Stimulated activated naive CD8-positive, alpha-beta T cell treated with anti-CD3 and anti-CD28 coated beads, Interleukin-15, Interleukin-2, amounts not matched to agents 100 U/mL and 50 U/mL, for 24 hours (primary cell): ENCODE results near the gene MMS19.
A peak's percentile ranks its signal among the peaks of the same experiment; 100 is the strongest.
"Not testable (repeated sequence)": the region's sequence is repeated elsewhere in the genome, so short reads cannot be mapped to it uniquely, and the experiment has no call there.

Experiments used
- ATAC-seq: fragments of 150-1000 bp; cut with Tn5 transposase; one replicate; pipeline ENCODE4 v1.10.0; 2021
- DNase-seq: peaks from one replicate; pipeline ENCODE4 v3.0.0; 2021

MMS19 gene

DNA sequence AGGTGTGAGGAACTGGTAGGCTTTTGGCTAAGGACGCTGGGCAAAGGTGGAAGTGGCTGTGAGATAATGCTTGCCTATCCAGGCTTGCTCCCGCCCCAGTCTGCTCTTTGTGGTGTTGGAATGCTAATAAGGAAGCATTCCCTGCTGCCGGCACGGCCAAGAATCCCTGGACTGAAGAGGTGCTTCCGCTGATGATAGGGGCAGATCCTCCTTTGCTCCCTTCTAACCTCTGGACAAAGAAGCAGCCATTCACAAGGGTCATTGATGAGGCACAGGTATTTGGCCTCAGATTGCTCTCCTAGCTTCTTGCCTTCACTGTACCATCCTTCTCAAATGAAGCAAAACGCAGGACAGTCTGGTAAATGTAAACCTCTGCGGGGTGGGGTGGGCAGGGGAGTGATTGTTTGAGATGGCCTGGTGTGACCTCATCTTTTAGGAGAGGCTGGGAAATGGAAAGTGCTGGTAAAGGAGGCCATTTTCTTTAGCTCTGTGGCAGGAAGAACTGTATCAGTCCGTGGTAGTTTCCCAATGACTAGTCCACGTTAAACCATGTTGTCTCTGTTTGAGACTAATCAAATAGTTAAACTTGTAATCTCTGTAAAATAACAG, 70.5 kb downstream of the MMS19 start:
- DNase-seq: peak; percentile 46
- ATAC-seq: peak; percentile 51

DNA sequence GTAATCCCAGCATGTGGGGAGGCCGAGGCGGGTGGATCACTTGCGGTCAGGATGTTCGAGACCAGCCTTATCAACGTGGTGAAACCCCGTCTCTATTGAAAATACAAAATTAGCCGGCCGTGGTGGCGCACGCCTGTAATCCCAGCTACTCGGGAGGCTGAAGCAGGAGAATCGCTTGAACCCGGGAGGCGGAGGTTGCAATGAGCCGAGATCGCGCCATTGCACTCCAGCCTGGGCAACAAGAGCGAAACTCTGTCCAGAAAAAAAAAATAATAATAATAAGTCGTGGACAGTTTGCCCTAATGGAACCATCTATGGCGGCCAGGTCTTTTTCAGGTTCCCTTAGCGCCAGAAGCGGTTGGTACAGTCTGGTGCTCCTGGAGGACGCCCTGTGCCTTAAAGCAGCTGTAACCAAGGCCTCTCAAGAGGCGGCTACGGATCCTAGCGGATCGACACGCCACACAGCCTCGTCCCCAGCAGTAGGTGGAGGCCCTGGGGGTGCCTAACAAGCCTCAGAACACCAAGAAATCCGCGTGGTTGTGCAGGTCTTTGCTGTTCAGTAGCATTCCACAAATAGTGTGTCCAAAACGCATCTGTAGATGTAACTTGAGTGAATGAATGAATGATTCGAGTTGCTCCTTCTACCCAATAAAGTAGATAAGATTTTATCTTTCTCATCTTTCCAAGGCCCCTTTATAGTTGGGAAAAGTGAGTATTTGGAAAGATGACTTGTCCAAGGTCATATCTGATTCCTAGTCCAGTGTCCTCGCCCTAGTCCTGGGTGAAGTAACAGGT, 71.2 kb downstream of the MMS19 start:
- ATAC-seq: no peak

DNA sequence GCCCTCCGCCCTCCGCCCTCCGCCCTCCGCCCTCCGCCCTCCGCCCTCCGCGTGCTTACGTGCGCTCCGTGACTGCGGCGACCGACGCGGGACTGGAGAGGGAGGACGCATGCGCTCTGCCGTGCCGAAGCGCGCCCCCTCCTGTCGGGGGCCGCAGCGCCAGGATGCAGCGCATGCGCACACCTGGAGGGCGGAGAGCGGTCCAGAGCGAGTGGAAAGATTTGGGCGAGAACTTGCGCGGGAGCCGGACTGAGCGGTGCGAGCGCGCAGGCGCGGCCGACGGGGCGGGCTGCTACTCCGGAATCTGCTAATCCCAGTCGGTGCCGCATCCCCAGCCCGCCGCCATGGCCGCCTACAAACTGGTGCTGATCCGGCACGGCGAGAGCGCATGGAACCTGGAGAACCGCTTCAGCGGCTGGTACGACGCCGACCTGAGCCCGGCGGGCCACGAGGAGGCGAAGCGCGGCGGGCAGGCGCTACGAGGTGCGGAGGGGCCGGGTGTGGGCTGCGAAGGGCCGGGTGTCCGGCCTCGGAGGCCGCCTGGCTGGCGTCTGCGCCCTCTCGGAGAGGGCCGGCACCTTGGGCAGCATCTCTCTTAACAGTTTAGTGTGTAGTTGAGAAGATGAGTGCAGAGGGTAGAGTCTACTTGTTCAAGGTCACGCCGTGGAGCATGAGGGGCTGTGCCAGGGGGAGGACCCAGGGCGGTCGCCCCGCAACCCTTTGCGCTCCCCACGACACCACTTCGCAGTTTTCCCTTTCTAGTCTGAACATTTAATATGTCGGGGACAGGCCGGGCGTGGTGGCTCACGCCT, 72.1 kb downstream of the MMS19 start, which contains the start of gene PGAM1:
Gene PGAM1, plus strand, starts transcription at position 228 of the 812 bp plus-strand sequence. Its CDS starts 117 bp downstream, at position 345.
- ATAC-seq: peak; percentile 77
- peak; percentile 97 for DNase-seq

More for the DNA sequence above, 71.2 kb downstream of the MMS19 start:
- peak; percentile 24 for DNase-seq

DNA sequence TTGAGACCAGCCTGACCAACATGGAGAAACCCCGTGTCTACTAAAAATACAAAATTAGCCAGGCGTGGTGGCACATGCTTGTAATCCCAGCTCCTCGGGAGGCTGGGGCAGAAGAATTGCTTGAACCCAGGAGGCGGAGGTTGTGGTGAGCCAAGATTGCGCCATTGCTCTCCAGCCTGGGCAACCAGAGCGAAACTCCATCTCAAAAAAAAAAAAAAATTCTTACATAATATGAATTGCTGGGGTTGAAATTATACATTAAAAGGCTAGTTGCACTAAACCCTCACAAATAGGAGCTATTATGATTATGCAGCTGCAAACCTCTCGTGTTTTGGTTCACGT, 74.5 kb downstream of the MMS19 start:
- not testable (repeated sequence) for ATAC-seq, DNase-seq

DNA sequence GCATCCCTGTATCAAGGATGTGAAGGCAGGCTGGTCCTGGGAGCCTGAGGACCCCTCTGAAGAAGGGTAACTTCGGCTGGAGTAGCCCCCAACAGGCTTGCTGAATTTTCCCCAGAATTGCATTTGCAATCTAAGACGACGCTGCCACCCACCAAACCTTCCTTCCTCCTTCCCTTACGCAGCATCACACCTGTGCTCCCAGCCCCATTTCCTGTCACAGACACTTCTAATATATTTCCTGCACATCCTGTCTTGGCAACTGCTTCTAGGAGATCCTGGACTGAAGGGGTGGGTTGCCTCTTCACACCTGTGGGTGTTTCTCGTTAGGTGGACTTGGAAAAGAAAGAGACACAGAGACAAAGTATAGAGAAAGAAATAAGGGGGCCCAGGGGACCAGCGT, 81.7 kb downstream of the MMS19 start:
- no peak for DNase-seq
- no peak for ATAC-seq

DNA sequence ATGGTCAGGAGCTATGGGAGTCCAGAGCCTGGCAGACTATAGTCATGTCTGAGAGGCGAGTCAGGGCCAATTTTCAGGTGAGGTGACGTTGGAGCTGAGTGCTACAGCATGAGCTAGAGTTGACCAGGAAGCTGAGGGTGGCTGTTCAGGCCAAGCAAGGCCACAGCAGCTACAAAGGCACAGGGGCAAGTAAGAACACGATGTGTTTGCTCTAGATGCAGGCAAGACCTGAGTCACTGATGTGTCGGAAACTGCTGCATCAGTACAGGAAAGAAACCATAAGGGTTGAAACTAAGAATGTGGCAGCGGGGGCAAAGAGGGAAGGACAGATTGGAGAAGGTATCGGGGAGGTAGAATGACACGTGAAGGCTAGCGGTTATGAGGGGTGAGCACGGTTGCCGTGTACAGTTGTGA, 85.3 kb downstream of the MMS19 start:
- DNase-seq (peak; percentile 63), ATAC-seq (peak; percentile 59)

DNA sequence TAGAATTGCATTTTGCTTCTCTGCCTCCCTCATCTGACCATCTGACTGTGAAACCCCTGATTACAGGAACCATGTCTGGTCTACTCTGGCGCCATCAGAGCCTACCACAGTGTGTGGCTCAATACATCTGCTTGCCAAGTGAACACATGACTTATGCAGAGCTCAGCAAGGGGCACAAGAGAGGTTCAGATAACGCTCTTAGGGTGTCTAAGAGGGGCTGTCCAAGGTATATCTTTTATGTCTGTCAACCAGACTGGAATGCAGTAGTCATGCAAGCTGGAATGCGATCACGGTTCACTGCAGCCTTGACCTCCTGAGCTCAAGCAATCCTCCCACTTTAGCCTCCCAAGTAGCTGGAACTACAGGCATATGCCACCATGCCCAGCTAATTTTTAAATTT, 86.8 kb downstream of the MMS19 start:
- no peak for DNase-seq
- no peak for ATAC-seq

DNA sequence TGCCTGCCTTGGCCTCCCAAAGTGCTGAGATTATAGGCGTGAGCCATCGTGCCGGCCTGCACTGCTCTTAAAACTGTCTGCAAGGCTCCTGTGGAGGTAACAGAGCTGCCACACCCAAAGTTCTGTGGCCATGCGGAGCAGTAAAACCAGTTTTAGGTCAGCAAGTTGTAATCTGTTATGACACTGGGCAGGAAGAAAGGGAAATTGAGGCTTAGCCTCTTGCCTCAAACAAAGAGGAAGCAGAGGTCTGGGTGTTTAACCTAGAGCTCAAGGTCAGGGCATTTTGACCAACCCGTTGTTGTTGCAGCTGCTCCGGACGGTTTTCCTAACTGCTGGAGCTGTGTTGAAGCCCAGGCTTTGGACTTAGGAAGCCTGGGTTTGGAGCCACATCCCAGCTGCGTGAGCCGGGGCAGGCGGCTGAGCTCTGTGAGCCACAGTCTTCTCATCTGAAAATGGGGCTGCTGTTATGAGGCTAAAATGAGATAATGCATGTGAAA, 89.7 kb downstream of the MMS19 start:
- no peak for DNase-seq
- no peak for ATAC-seq
